HepG2 (cell line): ENCODE data around the gene CDYL2. TPM values are rescaled to one million over a fixed set of nuclear protein-coding genes. Genes with fewer than 3 reads are reported as not detected.

Experiments
- ATAC-seq: fragments of 200-7000 bp; cut with Tn5 transposase; 3 replicates; pipeline ENCODE4 v1.9.1; 2020; ENCODE audit warnings: mild to moderate bottlenecking, moderate library complexity
- BruUV-seq: library from RNA; stranded (reverse); fragments of 400-500 nt; replicated peaks from 2 replicates; lab custom pipeline; 2021; lab: Mats Ljungman, UMichigan
- CTCF ChIA-PET: fragments of 300-600 bp; formaldehyde crosslinking; extraction: SDS; loops from one replicate; lab custom pipeline; 2021; ENCODE audit warnings: low total read pairs, inconsistent platforms, low intra/inter-chr PET ratio; lab: Yijun Ruan, JAX
- POLR2A ChIA-PET: fragments of 350-600 bp; sonication (Branson Sonifier 250); formaldehyde crosslinking; loops from one replicate; lab custom pipeline; 2020; ENCODE audit warnings: antibody characterized with exemption, inconsistent platforms; lab: Yijun Ruan, JAX
- DNase-seq: peaks from one replicate; pipeline ENCODE4 v3.0.0-alpha.2; 2015; ENCODE audit warnings: low spot score
- FAIRE-seq: peaks from 3 replicates; lab custom pipeline; 2011; peaks lifted over from hg19 to GRCh38; lab: Jason Lieb, UNC
- H2AFZ ChIP-seq: one replicate; pipeline ENCODE4 v1.6.1; 2011; ENCODE audit warnings: low read length, inconsistent platforms
- H3K27ac ChIP-seq: fragments of 300-600 bp; 3 replicates; pipeline ENCODE4 v1.8.0; 2011; ENCODE audit warnings: mixed run types, mild to moderate bottlenecking, mixed read lengths, low read length, inconsistent platforms; ENCODE audit not compliant: insufficient read depth; ENCODE audit errors: extremely low read length
- H3K27me3 ChIP-seq, 2 experiments: fragments of 200-600 bp in 1 of 2; 2 replicates in 1 of 2; 3 replicates in 1 of 2; pipeline versions ENCODE4 v1.6.0 to v1.8.0; 2011; ENCODE audit warnings: low read length in 2 of 2, mild to moderate bottlenecking in 2 of 2, moderate library complexity in 2 of 2, inconsistent platforms in 1 of 2; ENCODE audit not compliant: insufficient read depth in 2 of 2, control insufficient read depth in 1 of 2
- H3K36me3 ChIP-seq, 2 experiments: fragments of 200-600 bp in 1 of 2; replicated peaks in 1 of 2; 2 replicates in 1 of 2; 3 replicates in 1 of 2; pipeline versions ENCODE4 v1.5.1 to v1.8.0; 2011; ENCODE audit warnings: low read length in 2 of 2, inconsistent platforms in 1 of 2; ENCODE audit not compliant: insufficient read depth in 2 of 2, control insufficient read depth in 1 of 2
- H3K4me1 ChIP-seq: 2 replicates; pipeline ENCODE4 v1.5.1; 2012; ENCODE audit warnings: low read length, inconsistent platforms; ENCODE audit not compliant: insufficient read depth
- H3K4me2 ChIP-seq: 2 replicates; pipeline ENCODE4 v1.6.0; 2011; ENCODE audit warnings: low read depth, low read length, inconsistent platforms
- H3K4me3 ChIP-seq, 3 experiments: fragments of 200-600 bp in 1 of 3; sonication (generic), shearing (Covaris generic) in 1 of 3; replicated peaks in 1 of 3; 2 replicates each; pipeline ENCODE4 v1.5.1; 2011 to 2016; ENCODE audit warnings: low read length in 3 of 3, inconsistent platforms in 2 of 3, low read depth in 2 of 3, mild to moderate bottlenecking in 2 of 3, control low read depth in 1 of 3, mixed read lengths in 1 of 3; ENCODE audit not compliant: insufficient read depth in 1 of 3
- H3K79me2 ChIP-seq: one replicate; pipeline ENCODE4 v1.6.1; 2011; ENCODE audit warnings: low read length, inconsistent platforms; ENCODE audit not compliant: insufficient read depth
- H3K9ac ChIP-seq: 2 replicates; pipeline ENCODE4 v1.6.0; 2011; ENCODE audit warnings: mild to moderate bottlenecking, low read depth, low read length, inconsistent platforms; ENCODE audit not compliant: insufficient read depth
- H3K9me3 ChIP-seq: 2 replicates; pipeline ENCODE4 v1.5.1; 2012; ENCODE audit warnings: mild to moderate bottlenecking, low read length
- H4K20me1 ChIP-seq: 2 replicates; pipeline ENCODE4 v1.6.0; 2011; ENCODE audit warnings: inconsistent platforms, mild to moderate bottlenecking, low read length, moderate library complexity; ENCODE audit not compliant: insufficient read depth
- FOSL1 ChIP-seq: sonication (generic); formaldehyde crosslinking; IDR thresholded peaks from 2 replicates; pipeline ENCODE4 v1.9.0; 2021; ENCODE audit warnings: missing genetic modification reagents, borderline replicate concordance
- RAD51 ChIP-seq: fragments of 450-650 bp; IDR thresholded peaks from 2 replicates; pipeline ENCODE4 v1.6.1; 2016; ENCODE audit warnings: borderline replicate concordance
- SMAD9 ChIP-seq: sonication (generic); formaldehyde crosslinking; IDR thresholded peaks from 2 replicates; pipeline ENCODE4 v1.5.1; 2020; ENCODE audit warnings: mild to moderate bottlenecking, missing genetic modification reagents
- ZBTB8A ChIP-seq: sonication (generic); formaldehyde crosslinking; IDR thresholded peaks from 2 replicates; pipeline ENCODE4 v1.4.0; 2020; ENCODE audit warnings: mild to moderate bottlenecking, low read depth, missing genetic modification reagents, borderline replicate concordance
- ZNF253 ChIP-seq: sonication (generic); formaldehyde crosslinking; IDR thresholded peaks from 2 replicates; pipeline ENCODE4 v1.8.0; 2022; ENCODE audit warnings: mild to moderate bottlenecking, missing genetic modification reagents, borderline replicate concordance
- ZNF343 ChIP-seq: sonication (generic); formaldehyde crosslinking; IDR thresholded peaks from 2 replicates; pipeline ENCODE4 v1.4.0; 2020; ENCODE audit warnings: mild to moderate bottlenecking, missing genetic modification reagents
- ZNF460 ChIP-seq: sonication (generic); formaldehyde crosslinking; IDR thresholded peaks from 2 replicates; pipeline ENCODE4 v1.5.1; 2020; ENCODE audit warnings: missing genetic modification reagents, mild to moderate bottlenecking, borderline replicate concordance
- ZNF496 ChIP-seq: sonication (generic); formaldehyde crosslinking; IDR thresholded peaks from 2 replicates; pipeline ENCODE4 v1.8.1; 2023; ENCODE audit warnings: mild to moderate bottlenecking, moderate library complexity, missing genetic modification reagents; ENCODE audit not compliant: insufficient replicate concordance
- ZNF780A ChIP-seq: sonication (generic); formaldehyde crosslinking; IDR thresholded peaks from 2 replicates; pipeline ENCODE4 v1.8.0; 2022; ENCODE audit warnings: mild to moderate bottlenecking, missing genetic modification reagents, moderate library complexity
- WGBS: methylation state at CpG from one replicate; pipeline ENCODE4 v1.1.6; 2017; ENCODE audit warnings: low lambda C conversion rate; 5-methylcytosine and 5-hydroxymethylcytosine counted together
- in situ Hi-C: cut with HindIII; loops from 2 replicates; pipeline ENCODE4 v1.10.0; 2017; ENCODE audit warnings: low pct_unique_long_range_greater_than_20kb; ENCODE audit not compliant: extremely low pct_ligation_motif_present
- intact Hi-C: fragments of 100-400 bp; cut with micrococcal nuclease; formaldehyde crosslinking; loops from one replicate; pipeline ENCODE4 v1.10.0; 2022; ENCODE audit not compliant: unreplicated experiment
- polyA plus RNA-seq, 8 experiments: library from polyadenylated mRNA; depleted of rRNA in 3 of 8; stranded (reverse) in 7 of 8; unstranded in 1 of 8; fragments of >200 nt; fragmentation: Illumina TruSeq in 4 of 8; extraction: Trizol in 4 of 8; gene quantifications; 2 replicates each; pipeline versions ENCODE4 v1.2.1 to v1.2.3, GENCODE V29; 2011 to 2016; ENCODE audit warnings: low read depth in 4 of 8, missing spikeins in 1 of 8, mixed read lengths in 1 of 8; ENCODE audit not compliant: insufficient read depth in 1 of 8
- total RNA-seq, 5 experiments: library from RNA; depleted of rRNA; stranded (reverse); fragments of >200 nt; fragmentation: Illumina TruSeq; extraction: Trizol; gene quantifications; 2 replicates each; pipeline ENCODE4 v1.2.3, GENCODE V29; 2016; ENCODE audit warnings: low read depth in 1 of 5
- TF ChIP-seq, protein P1 (sequence below), 2 experiments: sonication (generic) in 1 of 2; formaldehyde crosslinking in 1 of 2; IDR thresholded peaks; 2 replicates each; pipeline versions ENCODE4 v1.6.1 to v1.9.0; 2014 to 2022; ENCODE audit warnings: antibody characterized with exemption in 1 of 2, borderline replicate concordance in 1 of 2, inconsistent platforms in 1 of 2, low read depth in 1 of 2, missing genetic modification reagents in 1 of 2
- TF ChIP-seq, protein P2 (sequence below): sonication (generic); formaldehyde crosslinking; IDR thresholded peaks from 2 replicates; pipeline ENCODE4 v1.5.0; 2020; ENCODE audit warnings: mild to moderate bottlenecking, low read depth, missing genetic modification reagents, borderline replicate concordance
- TF ChIP-seq, protein P3 (sequence below): sonication (generic); formaldehyde crosslinking; IDR thresholded peaks from 2 replicates; pipeline ENCODE4 v1.4.0; 2020; ENCODE audit warnings: missing genetic modification reagents

Gene CDYL2
- total and polyA plus RNA-seq, 2 of the 13 experiments (the other 11 are each of a cell fraction or from before 2014, with no cell fraction given), result 0.07 to 0.35 TPM

DNA sequence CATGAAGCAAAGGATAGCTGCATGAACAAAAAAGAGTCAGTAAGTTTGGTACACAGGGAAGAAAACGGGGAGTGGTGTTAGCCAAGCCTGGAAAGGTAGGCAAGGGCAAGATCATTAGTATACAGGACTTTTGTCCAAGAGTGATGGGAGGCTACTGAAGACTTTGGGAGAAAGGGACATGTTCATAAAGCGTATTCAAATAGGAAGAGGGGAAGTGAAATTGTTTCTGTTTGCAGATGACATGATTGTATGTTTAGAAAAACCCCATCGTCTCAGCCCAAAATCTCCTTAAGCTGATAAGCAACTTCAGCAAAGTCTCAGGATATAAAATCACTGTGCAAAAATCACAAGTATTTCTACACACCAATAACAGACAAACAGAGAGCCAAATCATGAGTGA is 19.4 kb downstream of the CDYL2 start:
- POLR2A ChIA-PET, result no interaction called here
- in situ Hi-C loops (no loop called here), intact Hi-C loops (no loop called here)
- Histone ChIP-seq H4K20me1 (no peaks in the 10 kb centered on the region), H3K4me1 (no peaks in the 10 kb centered on the region), H3K27me3 (no peaks in the 10 kb centered on the region; a peak in 1 of 5 replicates), H2AFZ (no peak overlapping the region), H3K4me2 (no peak overlapping the region), H3K36me3 (no peaks in the 10 kb centered on the region), H3K27ac (no peak overlapping the region), H3K9ac (no peak overlapping the region), H3K79me2 (no peaks in the 10 kb centered on the region), H3K4me3 (no peak overlapping the region), H3K9me3 (no peaks in the 10 kb centered on the region)
- DNase-seq, result no peak
- FAIRE-seq, result no peak
- ATAC-seq, result no peak
- WGBS, result 38% methylated on average over 3 of the region's 3 CpGs
- no peak for TF ChIP-seq ZBTB8A (CRISPR knock-in tag)
- TF ChIP-seq RAD51, result no peak
- TF ChIP-seq FOSL1 (CRISPR knock-in tag), result no peak
- TF ChIP-seq, protein P1, sequence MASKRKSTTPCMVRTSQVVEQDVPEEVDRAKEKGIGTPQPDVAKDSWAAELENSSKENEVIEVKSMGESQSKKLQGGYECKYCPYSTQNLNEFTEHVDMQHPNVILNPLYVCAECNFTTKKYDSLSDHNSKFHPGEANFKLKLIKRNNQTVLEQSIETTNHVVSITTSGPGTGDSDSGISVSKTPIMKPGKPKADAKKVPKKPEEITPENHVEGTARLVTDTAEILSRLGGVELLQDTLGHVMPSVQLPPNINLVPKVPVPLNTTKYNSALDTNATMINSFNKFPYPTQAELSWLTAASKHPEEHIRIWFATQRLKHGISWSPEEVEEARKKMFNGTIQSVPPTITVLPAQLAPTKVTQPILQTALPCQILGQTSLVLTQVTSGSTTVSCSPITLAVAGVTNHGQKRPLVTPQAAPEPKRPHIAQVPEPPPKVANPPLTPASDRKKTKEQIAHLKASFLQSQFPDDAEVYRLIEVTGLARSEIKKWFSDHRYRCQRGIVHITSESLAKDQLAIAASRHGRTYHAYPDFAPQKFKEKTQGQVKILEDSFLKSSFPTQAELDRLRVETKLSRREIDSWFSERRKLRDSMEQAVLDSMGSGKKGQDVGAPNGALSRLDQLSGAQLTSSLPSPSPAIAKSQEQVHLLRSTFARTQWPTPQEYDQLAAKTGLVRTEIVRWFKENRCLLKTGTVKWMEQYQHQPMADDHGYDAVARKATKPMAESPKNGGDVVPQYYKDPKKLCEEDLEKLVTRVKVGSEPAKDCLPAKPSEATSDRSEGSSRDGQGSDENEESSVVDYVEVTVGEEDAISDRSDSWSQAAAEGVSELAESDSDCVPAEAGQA (IDR thresholded peaks at IDR 0.05; ENCODE audit: low read depth), result no peak
- TF ChIP-seq, protein P1 (CRISPR knock-in tag; IDR thresholded peaks at IDR 0.05; ENCODE audit: borderline replicate concordance), result no peak
- TF ChIP-seq ZNF343, result no peak
- no peak for TF ChIP-seq SMAD9 (CRISPR knock-in tag)
- TF ChIP-seq ZNF253 (CRISPR knock-in tag), result no peak
- no peak for TF ChIP-seq ZNF496 (CRISPR knock-in tag)
- TF ChIP-seq, protein P2, sequence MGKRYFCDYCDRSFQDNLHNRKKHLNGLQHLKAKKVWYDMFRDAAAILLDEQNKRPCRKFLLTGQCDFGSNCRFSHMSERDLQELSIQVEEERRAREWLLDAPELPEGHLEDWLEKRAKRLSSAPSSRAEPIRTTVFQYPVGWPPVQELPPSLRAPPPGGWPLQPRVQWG (CRISPR knock-in tag), result no peak
- TF ChIP-seq, protein P3, sequence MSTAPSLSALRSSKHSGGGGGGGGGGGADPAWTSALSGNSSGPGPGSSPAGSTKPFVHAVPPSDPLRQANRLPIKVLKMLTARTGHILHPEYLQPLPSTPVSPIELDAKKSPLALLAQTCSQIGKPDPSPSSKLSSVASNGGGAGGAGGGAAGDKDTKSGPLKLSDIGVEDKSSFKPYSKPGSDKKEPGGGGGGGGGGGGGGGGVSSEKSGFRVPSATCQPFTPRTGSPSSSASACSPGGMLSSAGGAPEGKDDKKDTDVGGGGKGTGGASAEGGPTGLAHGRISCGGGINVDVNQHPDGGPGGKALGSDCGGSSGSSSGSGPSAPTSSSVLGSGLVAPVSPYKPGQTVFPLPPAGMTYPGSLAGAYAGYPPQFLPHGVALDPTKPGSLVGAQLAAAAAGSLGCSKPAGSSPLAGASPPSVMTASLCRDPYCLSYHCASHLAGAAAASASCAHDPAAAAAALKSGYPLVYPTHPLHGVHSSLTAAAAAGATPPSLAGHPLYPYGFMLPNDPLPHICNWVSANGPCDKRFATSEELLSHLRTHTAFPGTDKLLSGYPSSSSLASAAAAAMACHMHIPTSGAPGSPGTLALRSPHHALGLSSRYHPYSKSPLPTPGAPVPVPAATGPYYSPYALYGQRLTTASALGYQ (CRISPR knock-in tag), result no peak
- TF ChIP-seq ZNF780A (CRISPR knock-in tag), result no peak
- no peak for TF ChIP-seq ZNF460
- no TSS peak for BruUV-seq
- CTCF ChIA-PET, result no interaction called here
